ENCODE measurements around the gene LAT.
"Not testable (repeated sequence)": the region's sequence is repeated elsewhere in the genome, so short reads cannot be mapped to it uniquely, and the experiment has no call there.

LAT gene

DNA sequence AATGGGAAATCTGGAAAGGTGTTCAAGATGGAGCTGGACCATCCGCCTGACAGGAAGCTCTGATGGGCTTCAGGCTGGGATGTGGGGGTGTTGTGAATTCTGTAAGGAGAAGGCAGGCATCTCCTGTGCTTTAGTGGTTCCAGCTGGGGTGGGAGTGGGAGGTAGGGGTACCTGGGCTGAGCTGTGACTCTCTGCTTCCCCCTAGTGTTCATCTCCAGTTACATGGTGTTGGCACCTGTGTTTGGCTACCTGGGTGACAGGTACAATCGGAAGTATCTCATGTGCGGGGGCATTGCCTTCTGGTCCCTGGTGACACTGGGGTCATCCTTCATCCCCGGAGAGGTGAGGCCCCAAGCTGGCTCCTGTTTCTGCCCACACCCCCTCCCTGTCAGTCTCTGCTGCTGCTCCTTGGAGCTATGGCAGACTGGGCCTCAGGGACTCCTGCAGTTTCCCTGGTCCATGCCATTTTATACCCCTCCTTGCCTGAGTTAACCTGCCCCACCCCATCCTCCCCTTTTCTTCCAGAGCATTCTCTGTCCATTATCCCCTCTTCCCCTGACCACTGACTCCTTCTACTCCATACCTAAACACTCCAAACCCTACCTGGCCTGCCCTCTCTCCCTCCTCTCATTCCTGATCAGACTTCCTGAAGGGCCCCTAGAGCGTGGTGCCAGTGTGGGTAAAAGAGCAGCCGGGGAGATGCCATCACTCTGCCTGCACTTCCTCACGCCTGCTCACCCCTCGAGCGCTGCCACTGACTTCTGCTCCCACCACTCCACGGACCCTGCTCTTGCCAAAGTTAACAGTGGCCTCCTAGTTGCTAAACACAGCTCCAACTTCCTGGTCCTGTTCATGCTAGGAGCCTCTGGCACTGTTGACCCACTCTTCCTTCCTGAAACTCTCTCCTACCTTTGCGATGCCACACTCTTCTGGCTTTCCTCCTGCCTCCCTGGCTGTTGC lies 6.9 kb upstream of the LAT start:
- DNase-seq (ENCODE audit: low read depth in 2 of 2) = no peak

GRCh38 chr16:28980330-28980729 lies 4.5 kb upstream of the LAT start:
- not testable (repeated sequence) for DNase-seq (ENCODE audit: low read depth in 2 of 2)

GRCh38 chr16:28980929-28981328 lies 3.9 kb upstream of the LAT start:
- no peak for DNase-seq (ENCODE audit: low read depth in 2 of 2)

DNA sequence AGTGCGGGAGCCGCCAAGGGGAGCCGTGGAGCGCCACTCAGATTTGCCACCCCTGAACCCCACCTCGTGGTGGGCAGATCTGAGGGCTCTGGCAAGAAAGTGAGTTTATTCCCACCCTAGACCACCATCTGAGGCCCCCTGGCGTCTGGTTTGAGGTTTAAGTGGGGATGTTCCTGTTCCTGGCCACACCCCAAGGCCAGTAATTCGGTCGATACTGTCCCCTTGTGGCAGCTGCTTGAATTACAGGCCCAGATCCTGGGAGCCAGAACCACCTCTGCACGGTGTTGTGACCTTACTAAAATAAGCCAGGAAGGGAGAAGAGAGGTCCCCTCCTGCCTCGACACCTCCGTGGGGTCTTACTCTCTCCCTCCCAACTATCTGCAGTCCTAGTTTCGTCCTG lies 3.3 kb upstream of the LAT start:
- DNase-seq (ENCODE audit: low read depth in 2 of 2) = no peak

- no peak for DNase-seq (ENCODE audit: low read depth in 2 of 2)
These were observed 2.4 kb upstream of the LAT start for GRCh38 chr16:28982418-28982817.

DNA sequence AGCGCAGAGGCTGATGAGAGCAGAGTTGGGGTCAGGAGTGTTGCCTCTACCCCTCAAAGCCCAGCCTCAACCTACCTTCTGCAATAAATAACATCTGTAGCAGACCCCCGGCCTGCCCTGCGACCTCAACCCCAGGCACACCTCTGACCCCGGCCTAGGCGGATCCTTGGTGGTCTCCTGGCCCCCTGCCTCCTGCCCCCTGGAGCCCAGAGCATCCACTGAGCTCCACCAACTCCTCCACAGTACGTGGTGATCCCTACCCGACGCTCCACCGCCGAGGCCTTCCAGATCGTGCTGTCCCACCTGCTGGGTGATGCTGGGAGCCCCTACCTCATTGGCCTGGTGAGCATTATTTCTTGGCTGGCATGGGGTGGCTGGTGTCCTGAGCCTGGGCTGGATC lies 1.9 kb upstream of the LAT start:
- no peak for DNase-seq (ENCODE audit: low read depth in 2 of 2)

GRCh38 chr16:28983644-28984043 lies 1.2 kb upstream of the LAT start:
- no peak for DNase-seq (ENCODE audit: low read depth in 2 of 2)

GRCh38 chr16:28984091-28984490 lies 761 bp upstream of the LAT start:
- no peak for DNase-seq (ENCODE audit: low read depth in 2 of 2)

- no peak for DNase-seq (ENCODE audit: low read depth in 2 of 2)
These were observed 574 bp downstream of the LAT start for GRCh38 chr16:28985211-28986041.

GRCh38 chr16:28986046-28986445 lies 1.2 kb downstream of the LAT start:
- DNase-seq (ENCODE audit: low read depth in 2 of 2) = no peak

- DNase-seq (ENCODE audit: low read depth in 2 of 2) = no peak
These were observed 1.6 kb downstream of the LAT start for GRCh38 chr16:28986492-28986891.

DNA sequence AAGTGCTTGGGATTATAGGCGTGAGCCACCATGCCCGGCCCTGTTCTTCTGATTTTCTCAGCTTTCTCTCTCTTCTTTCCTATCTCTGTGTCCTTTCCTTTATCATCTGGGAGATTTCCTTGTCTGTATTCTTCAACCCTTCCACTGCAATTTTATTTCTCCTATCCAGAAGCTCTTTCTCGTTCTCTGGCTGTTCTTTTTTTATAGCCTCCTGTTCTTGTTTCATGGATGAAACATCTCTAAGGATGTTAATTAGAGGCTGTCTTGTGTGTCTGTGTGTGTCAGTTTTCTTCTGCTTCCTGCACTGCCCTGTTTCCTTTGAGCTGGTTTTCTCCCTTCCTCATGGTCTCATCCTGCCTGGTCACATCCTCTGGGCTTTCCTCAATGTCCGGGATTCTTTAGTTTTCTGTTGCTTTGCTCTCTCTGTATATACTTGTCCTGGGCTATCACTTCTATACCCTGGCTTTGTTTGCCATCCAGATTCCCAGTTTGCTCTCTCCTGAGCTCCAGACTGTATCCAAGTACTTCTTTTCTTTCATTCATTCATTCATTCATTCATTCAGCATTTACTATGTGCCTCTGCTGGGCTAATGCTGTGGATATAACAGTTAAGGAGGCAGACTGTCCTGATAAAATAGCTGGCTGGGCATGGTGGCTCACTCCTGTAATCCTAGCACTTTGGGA lies 2.5 kb downstream of the LAT start:
- no peak for DNase-seq (ENCODE audit: low read depth in 2 of 2)

DNA sequence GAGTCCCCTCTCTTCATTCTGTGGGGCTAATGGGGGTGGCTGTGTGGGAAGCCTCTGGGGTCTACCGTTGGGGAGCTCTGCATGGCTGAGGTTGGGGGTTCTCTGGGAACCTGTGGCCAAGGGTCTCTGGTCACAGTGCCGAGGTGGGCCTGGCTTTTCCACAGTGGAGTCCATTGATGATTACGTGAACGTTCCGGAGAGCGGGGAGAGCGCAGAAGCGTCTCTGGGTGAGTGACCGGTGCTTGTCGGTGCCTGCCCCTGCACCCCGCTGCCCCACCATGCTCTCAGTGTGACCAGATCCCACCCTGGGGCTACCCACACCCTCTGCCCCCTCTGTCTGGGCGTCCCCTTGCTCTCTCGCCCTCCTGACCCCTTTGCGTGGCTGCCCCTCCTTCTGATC lies 4.5 kb downstream of the LAT start:
- DNase-seq (ENCODE audit: low read depth in 2 of 2) = no peak

DNA sequence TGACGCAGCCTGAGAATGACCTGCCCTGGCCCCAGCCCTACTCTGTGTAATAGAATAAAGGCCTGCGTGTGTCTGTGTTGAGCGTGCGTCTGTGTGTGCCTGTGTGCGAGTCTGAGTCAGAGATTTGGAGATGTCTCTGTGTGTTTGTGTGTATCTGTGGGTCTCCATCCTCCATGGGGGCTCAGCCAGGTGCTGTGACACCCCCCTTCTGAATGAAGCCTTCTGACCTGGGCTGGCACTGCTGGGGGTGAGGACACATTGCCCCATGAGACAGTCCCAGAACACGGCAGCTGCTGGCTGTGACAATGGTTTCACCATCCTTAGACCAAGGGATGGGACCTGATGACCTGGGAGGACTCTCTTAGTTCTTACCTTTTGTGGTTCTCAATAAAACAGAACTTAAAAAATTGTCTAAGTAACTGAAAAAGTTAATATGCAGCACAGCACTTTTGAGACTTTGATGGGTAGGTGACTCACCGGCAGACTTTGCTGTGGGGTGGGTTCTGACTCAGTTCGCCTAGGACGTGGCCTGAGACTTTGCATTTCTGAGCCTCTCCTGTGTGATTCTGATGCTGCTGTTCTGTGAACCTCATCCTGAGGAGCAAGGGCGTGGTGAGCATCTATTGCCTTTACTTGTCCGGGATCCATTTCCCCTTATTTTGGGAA lies 5.7 kb downstream of the LAT start:
- DNase-seq (ENCODE audit: low read depth in 2 of 2) = no peak

- DNase-seq (ENCODE audit: low read depth in 2 of 2) = no peak
These were observed 6.8 kb downstream of the LAT start for GRCh38 chr16:28991687-28992086.

GRCh38 chr16:28992496-28992895 lies 7.6 kb downstream of the LAT start:
- no peak for DNase-seq (ENCODE audit: low read depth in 2 of 2)

- no peak for DNase-seq (ENCODE audit: low read depth in 2 of 2)
These were observed 14.0 kb downstream of the LAT start for GRCh38 chr16:28998837-28999236.

- no peak for DNase-seq (ENCODE audit: low read depth in 2 of 2)
These were observed 14.7 kb downstream of the LAT start for GRCh38 chr16:28999577-28999976.

GRCh38 chr16:29000019-29000418 lies 15.2 kb downstream of the LAT start:
- no peak for DNase-seq (ENCODE audit: low read depth in 2 of 2)

- not testable (repeated sequence) for DNase-seq (ENCODE audit: low read depth in 2 of 2)
These were observed 19.8 kb downstream of the LAT start for GRCh38 chr16:29004496-29005139.

Data from fibroblast of skin of left biceps (primary cell).